ENCODE results near the gene RFXANK.

- TF ChIP-seq CTCF (IDR thresholded peaks at IDR 0.05) (no peak), ZFX (IDR thresholded peaks at IDR 0.05; ENCODE audit: borderline replicate concordance) (no peak)
Observed at GRCh38 chr19:19159534-19159933, 32.5 kb upstream of the RFXANK start.

All from 22Rv1 (cell line).